Caco-2 (cell line): ENCODE measurements around the gene CMC2. TPM values are rescaled to one million over a fixed set of nuclear protein-coding genes. Genes with fewer than 3 reads are reported as not detected.

Experiments used
- BruUV-seq: library from RNA; stranded (reverse); fragments of 400-500 nt; replicated peaks from 2 replicates; lab custom pipeline; 2021; lab: Mats Ljungman, UMichigan
- CTCF ChIA-PET: fragments of 300-600 bp; sonication (Branson Sonifier 250); formaldehyde crosslinking; loops from one replicate; lab custom pipeline; 2022; ENCODE audit warnings: antibody characterized with exemption; lab: Charles Lee
- POLR2A ChIA-PET: fragments of 300-600 bp; sonication (Branson Sonifier 250); formaldehyde crosslinking; loops from one replicate; lab custom pipeline; 2022; ENCODE audit warnings: antibody characterized with exemption; lab: Charles Lee
- DNase-seq, 2 experiments: peaks; one replicate each; pipeline versions ENCODE4 v3.0.0 to v3.0.0-alpha.2; 2020 to 2022
- H3K27me3 ChIP-seq: replicated peaks from 2 replicates; pipeline ENCODE4 v1.6.0; 2011; ENCODE audit warnings: low read length; ENCODE audit not compliant: control insufficient read depth, insufficient read depth
- H3K36me3 ChIP-seq: 2 replicates; pipeline ENCODE4 v1.5.1; 2011; ENCODE audit warnings: low read length; ENCODE audit not compliant: control insufficient read depth, insufficient read depth
- H3K4me1 ChIP-seq: fragments of 250-450 bp; sonication (Bioruptor Pico); 2 replicates; pipeline ENCODE4 v1.5.1; 2020; ENCODE audit warnings: mild to moderate bottlenecking
- H3K4me3 ChIP-seq: 2 replicates; pipeline ENCODE4 v1.5.1; 2011; ENCODE audit warnings: low read depth, mild to moderate bottlenecking, control low read depth, low read length
- H3K9me3 ChIP-seq: fragments of 250-450 bp; sonication (Bioruptor Pico); 2 replicates; pipeline ENCODE4 v1.5.1; 2020; ENCODE audit warnings: mild to moderate bottlenecking, moderate library complexity
- H3K27ac Mint-ChIP-seq: one replicate; pipeline ENCODE4 v1.8.0; 2022; ENCODE audit warnings: mixed read lengths; ENCODE audit not compliant: unreplicated experiment
- H3K27me3 Mint-ChIP-seq: one replicate; pipeline ENCODE4 v1.8.0; 2022; ENCODE audit warnings: mixed read lengths; ENCODE audit not compliant: insufficient read depth, unreplicated experiment
- H3K36me3 Mint-ChIP-seq: one replicate; pipeline ENCODE4 v1.8.0; 2022; ENCODE audit warnings: mild to moderate bottlenecking, mixed read lengths; ENCODE audit not compliant: insufficient read depth, unreplicated experiment
- H3K4me1 Mint-ChIP-seq: one replicate; pipeline ENCODE4 v1.8.0; 2022; ENCODE audit warnings: low read depth, mixed read lengths; ENCODE audit not compliant: unreplicated experiment
- H3K4me3 Mint-ChIP-seq: one replicate; pipeline ENCODE4 v1.8.0; 2022; ENCODE audit warnings: mild to moderate bottlenecking, moderate library complexity, mixed read lengths; ENCODE audit not compliant: unreplicated experiment
- H3K9me3 Mint-ChIP-seq: one replicate; pipeline ENCODE4 v1.8.0; 2022; ENCODE audit warnings: mixed read lengths; ENCODE audit not compliant: unreplicated experiment
- intact Hi-C: fragments of 100-400 bp; cut with micrococcal nuclease; formaldehyde crosslinking; loops from one replicate; pipeline ENCODE4 v1.10.0; 2022; ENCODE audit not compliant: unreplicated experiment
- total RNA-seq: library from RNA; stranded (reverse); gene quantifications from 2 replicates; pipeline ENCODE4 v1.2.3, GENCODE V29; 2022
- TF ChIP-seq, protein P1 (sequence below), 2 experiments: fragments of 200-600 bp in 1 of 2; IDR thresholded peaks; 1 replicate in 1 of 2; 2 replicates in 1 of 2; pipeline versions ENCODE4 v1.5.1 to v1.8.0; 2011 to 2022; ENCODE audit warnings: antibody characterized with exemption in 1 of 2, control low read depth in 1 of 2, inconsistent platforms in 1 of 2, low read depth in 1 of 2, low read length in 1 of 2, mild to moderate bottlenecking in 1 of 2, moderate library complexity in 1 of 2; ENCODE audit not compliant: insufficient read depth in 1 of 2, severe bottlenecking in 1 of 2, unreplicated experiment in 1 of 2

CMC2 gene
- total RNA-seq, 1 experiment from 2014 or later = 94.1 TPM

DNA sequence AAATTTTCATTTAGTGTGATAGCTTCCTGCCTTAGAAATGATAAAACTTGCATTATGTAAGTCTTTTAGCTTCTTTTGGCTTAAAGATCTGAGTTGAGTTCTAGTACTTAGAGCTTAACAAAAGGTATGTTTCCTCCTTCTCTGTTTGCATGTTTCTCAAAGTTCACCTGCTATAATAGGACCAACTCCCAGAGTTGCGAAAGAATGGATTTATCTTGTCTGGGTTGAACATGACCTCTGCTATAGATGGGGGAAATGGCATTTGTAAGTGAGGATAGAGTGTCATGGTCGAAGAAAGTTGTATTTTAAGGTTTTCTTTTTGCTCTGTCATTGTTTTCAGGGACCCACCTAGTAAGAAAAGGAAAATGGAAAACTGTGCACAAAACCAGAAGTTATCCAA lies 36.1 kb upstream of the CMC2 start:
- Histone ChIP-seq H3K4me1 (no peaks in the 10 kb centered on the region), H3K27me3 (no peaks in the 10 kb centered on the region), H3K36me3 (peaks cover 4% of the 10 kb centered on the region), H3K9me3 (no peaks in the 10 kb centered on the region), H3K4me3 (no peak overlapping the region)
- no peaks in the 10 kb centered on the region for H3K4me1 Mint-ChIP-seq
- DNase-seq = no peak
- H3K36me3 Mint-ChIP-seq = peaks cover 56% of the 10 kb centered on the region
- no peaks in the 10 kb centered on the region for H3K27me3 Mint-ChIP-seq
- TF ChIP-seq, protein P1, sequence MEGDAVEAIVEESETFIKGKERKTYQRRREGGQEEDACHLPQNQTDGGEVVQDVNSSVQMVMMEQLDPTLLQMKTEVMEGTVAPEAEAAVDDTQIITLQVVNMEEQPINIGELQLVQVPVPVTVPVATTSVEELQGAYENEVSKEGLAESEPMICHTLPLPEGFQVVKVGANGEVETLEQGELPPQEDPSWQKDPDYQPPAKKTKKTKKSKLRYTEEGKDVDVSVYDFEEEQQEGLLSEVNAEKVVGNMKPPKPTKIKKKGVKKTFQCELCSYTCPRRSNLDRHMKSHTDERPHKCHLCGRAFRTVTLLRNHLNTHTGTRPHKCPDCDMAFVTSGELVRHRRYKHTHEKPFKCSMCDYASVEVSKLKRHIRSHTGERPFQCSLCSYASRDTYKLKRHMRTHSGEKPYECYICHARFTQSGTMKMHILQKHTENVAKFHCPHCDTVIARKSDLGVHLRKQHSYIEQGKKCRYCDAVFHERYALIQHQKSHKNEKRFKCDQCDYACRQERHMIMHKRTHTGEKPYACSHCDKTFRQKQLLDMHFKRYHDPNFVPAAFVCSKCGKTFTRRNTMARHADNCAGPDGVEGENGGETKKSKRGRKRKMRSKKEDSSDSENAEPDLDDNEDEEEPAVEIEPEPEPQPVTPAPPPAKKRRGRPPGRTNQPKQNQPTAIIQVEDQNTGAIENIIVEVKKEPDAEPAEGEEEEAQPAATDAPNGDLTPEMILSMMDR (IDR thresholded peaks at IDR 0.05; ENCODE audit: insufficient read depth in 1 of 2, low read depth in 1 of 2, low read length in 1 of 2, severe bottlenecking in 1 of 2, unreplicated experiment in 1 of 2) = no peak
- ChIA-PET POLR2A (no interaction called here), CTCF (no interaction called here)
- no peaks in the 10 kb centered on the region for H3K9me3 Mint-ChIP-seq
- intact Hi-C loops = no loop called here
- H3K4me3 Mint-ChIP-seq = no peak overlapping the region
- H3K27ac Mint-ChIP-seq = no peak overlapping the region
- no TSS peak for BruUV-seq

DNA sequence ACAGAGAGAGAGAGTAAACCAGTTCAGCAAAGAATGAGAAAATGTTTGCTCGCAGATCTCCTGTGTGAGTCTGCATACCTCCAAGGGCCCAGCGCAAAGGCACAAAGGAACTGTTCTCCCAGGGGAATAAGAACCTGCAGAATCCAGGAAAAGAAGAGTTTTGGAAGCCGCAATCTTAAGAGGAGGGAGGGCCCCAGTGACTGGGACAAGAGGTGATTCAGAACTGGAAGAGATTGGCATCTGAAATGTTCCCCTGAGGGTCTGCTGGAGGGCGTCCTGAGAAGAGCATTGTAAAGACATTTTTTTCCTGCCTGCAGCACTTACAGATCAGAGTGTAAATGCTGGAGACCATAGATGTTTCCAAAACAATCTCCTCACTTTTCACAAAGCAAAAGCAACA lies 35.0 kb upstream of the CMC2 start:
- Histone ChIP-seq H3K4me3 (no peak overlapping the region), H3K36me3 (peaks cover 4% of the 10 kb centered on the region), H3K9me3 (no peaks in the 10 kb centered on the region), H3K27me3 (no peaks in the 10 kb centered on the region), H3K4me1 (peaks cover 6% of the 10 kb centered on the region; the same call in 1 of the 2 replicates)
- DNase-seq = no peak
- intact Hi-C loops = no loop called here
- BruUV-seq = no TSS peak
- Mint-ChIP-seq H3K9me3 (no peaks in the 10 kb centered on the region), H3K27me3 (no peaks in the 10 kb centered on the region), H3K4me3 (no peak overlapping the region), H3K27ac (no peak overlapping the region), H3K36me3 (peaks cover 63% of the 10 kb centered on the region), H3K4me1 (no peaks in the 10 kb centered on the region)
- TF ChIP-seq, protein P1 (IDR thresholded peaks at IDR 0.05; ENCODE audit: insufficient read depth in 1 of 2, low read depth in 1 of 2, low read length in 1 of 2, severe bottlenecking in 1 of 2, unreplicated experiment in 1 of 2) = no peak
- ChIA-PET CTCF (no interaction called here), POLR2A (no interaction called here)

DNA sequence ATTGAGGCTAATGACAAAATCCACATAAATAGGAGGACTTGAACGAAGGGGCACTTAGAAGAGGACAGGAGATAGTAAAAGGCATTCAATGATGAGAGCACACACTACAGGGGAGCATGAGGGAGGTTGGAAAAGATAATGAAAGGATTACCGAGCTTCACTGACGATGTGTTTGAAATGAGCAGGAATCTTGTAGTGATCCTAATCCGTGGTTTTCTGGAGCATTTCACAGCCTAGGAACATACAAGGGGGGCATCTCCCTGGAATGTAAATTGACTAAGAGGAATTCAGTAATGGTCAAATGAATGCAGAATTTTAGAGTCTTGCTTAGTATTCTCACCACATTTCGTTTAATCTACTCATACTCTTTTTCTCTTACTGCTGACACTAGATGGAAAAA lies 34.2 kb upstream of the CMC2 start:
- no peaks in the 10 kb centered on the region for H3K9me3 Mint-ChIP-seq
- intact Hi-C loops = no loop called here
- BruUV-seq = no TSS peak
- H3K4me1 Mint-ChIP-seq = no peaks in the 10 kb centered on the region
- Histone ChIP-seq H3K4me3 (no peak overlapping the region), H3K9me3 (no peaks in the 10 kb centered on the region), H3K36me3 (peaks cover 4% of the 10 kb centered on the region), H3K4me1 (peaks cover 6% of the 10 kb centered on the region; the same call in 1 of the 2 replicates), H3K27me3 (no peaks in the 10 kb centered on the region)
- TF ChIP-seq, protein P1 (IDR thresholded peaks at IDR 0.05; ENCODE audit: insufficient read depth in 1 of 2, low read depth in 1 of 2, low read length in 1 of 2, severe bottlenecking in 1 of 2, unreplicated experiment in 1 of 2) = no peak
- H3K4me3 Mint-ChIP-seq = no peak overlapping the region
- ChIA-PET POLR2A (no interaction called here), CTCF (no interaction called here)
- H3K36me3 Mint-ChIP-seq = peaks cover 62% of the 10 kb centered on the region
- DNase-seq = no peak
- H3K27me3 Mint-ChIP-seq = no peaks in the 10 kb centered on the region
- no peak overlapping the region for H3K27ac Mint-ChIP-seq
